Large intestine (tissue), 3 donors: ENCODE data around the gene ST6GAL2. TPM values are rescaled to one million over a fixed set of nuclear protein-coding genes. Genes with fewer than 3 reads are reported as not detected.

Experiments used
- DNase-seq, 2 donors: peaks; one replicate each; pipeline versions ENCODE4 v3.0.0 to v3.0.0-alpha.2; 2013
- H3K27ac ChIP-seq: one replicate; pipeline ENCODE4 v1.5.1; 2013; ENCODE audit warnings: low read length
- H3K27me3 ChIP-seq: 2 replicates; pipeline ENCODE4 v1.6.1; 2013; ENCODE audit warnings: low read length; ENCODE audit not compliant: control insufficient read depth, insufficient read depth
- H3K36me3 ChIP-seq: 2 replicates; pipeline ENCODE4 v1.6.1; 2013; ENCODE audit warnings: low read length; ENCODE audit not compliant: control insufficient read depth, insufficient read depth
- H3K4me1 ChIP-seq: one replicate; pipeline ENCODE4 v1.6.1; 2013; ENCODE audit warnings: low read length; ENCODE audit not compliant: control insufficient read depth, insufficient read depth
- H3K4me3 ChIP-seq: one replicate; pipeline ENCODE4 v1.5.1; 2013; ENCODE audit warnings: low read length
- H3K9me3 ChIP-seq: one replicate; pipeline ENCODE4 v1.6.1; 2013; ENCODE audit warnings: mild to moderate bottlenecking, low read depth, low read length, moderate library complexity; ENCODE audit not compliant: control insufficient read depth
- WGBS: methylation state at CpG from one replicate; pipeline ENCODE4 v1.1.5; 2013; ENCODE audit warnings: low lambda C conversion rate; ENCODE audit not compliant: insufficient coverage; 5-methylcytosine and 5-hydroxymethylcytosine counted together
- polyA plus RNA-seq: library from polyadenylated mRNA; unstranded; fragments of 120-200 nt; gene quantifications from one replicate; pipeline ENCODE4 v1.2.1, GENCODE V29; 2013

The ST6GAL2 gene
- polyA plus RNA-seq, 1 donor = 5.2 TPM

- H3K27ac ChIP-seq = no peak overlapping the region
- DNase-seq = no peak
- no peaks in the 10 kb centered on the region for H3K9me3 ChIP-seq
- WGBS = 100% methylated on average over 1 of the region's 2 CpGs
- H3K36me3 ChIP-seq = no peaks in the 10 kb centered on the region
- H3K27me3 ChIP-seq = no peaks in the 10 kb centered on the region
- no peaks in the 10 kb centered on the region for H3K4me1 ChIP-seq
- no peak overlapping the region for H3K4me3 ChIP-seq
Measured at GRCh38 chr2:106864051-106864450, 21.9 kb downstream of the ST6GAL2 start.

GRCh38 chr2:106863387-106863786 lies 22.6 kb downstream of the ST6GAL2 start:
- Histone ChIP-seq H3K27me3 (no peaks in the 10 kb centered on the region), H3K4me1 (no peaks in the 10 kb centered on the region), H3K36me3 (no peaks in the 10 kb centered on the region), H3K9me3 (peaks cover 2% of the 10 kb centered on the region), H3K27ac (no peak overlapping the region), H3K4me3 (no peak overlapping the region)
- WGBS = 91% methylated on average over 3 of the region's 8 CpGs
- DNase-seq = no peak

DNA sequence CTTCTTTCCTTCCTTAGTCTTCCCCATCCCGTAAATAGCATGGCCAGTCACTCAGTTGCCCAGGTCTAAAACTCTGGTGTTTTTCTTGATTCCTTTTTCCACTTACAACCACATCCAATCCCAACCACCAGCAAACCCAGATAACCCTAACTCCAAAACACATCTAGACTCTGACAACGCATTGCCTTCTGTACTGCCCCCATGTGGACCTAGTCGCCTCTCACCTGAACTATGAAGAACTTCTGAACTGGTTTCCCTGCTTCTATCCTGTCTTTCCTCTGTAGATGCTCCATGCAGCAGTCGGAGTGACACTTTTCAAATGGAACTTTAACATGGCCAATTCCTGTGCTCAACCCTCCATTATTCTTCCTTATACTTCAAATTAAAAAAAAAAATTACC lies 26.5 kb downstream of the ST6GAL2 start:
- WGBS = 84% methylated on average over 2 of the region's 4 CpGs
- H3K36me3 ChIP-seq = no peaks in the 10 kb centered on the region
- no peak overlapping the region for H3K27ac ChIP-seq
- H3K9me3 ChIP-seq = peaks cover 2% of the 10 kb centered on the region
- DNase-seq = no peak
- no peak overlapping the region for H3K4me3 ChIP-seq
- H3K27me3 ChIP-seq = no peaks in the 10 kb centered on the region
- no peaks in the 10 kb centered on the region for H3K4me1 ChIP-seq

GRCh38 chr2:106858810-106859209 lies 27.2 kb downstream of the ST6GAL2 start:
- WGBS = no CpG with 5 or more reads among the region's 2 CpGs
- Histone ChIP-seq H3K4me1 (no peaks in the 10 kb centered on the region), H3K4me3 (no peak overlapping the region), H3K27ac (no peak overlapping the region), H3K36me3 (no peaks in the 10 kb centered on the region), H3K27me3 (no peaks in the 10 kb centered on the region), H3K9me3 (peaks cover 2% of the 10 kb centered on the region)
- no peak for DNase-seq

DNA sequence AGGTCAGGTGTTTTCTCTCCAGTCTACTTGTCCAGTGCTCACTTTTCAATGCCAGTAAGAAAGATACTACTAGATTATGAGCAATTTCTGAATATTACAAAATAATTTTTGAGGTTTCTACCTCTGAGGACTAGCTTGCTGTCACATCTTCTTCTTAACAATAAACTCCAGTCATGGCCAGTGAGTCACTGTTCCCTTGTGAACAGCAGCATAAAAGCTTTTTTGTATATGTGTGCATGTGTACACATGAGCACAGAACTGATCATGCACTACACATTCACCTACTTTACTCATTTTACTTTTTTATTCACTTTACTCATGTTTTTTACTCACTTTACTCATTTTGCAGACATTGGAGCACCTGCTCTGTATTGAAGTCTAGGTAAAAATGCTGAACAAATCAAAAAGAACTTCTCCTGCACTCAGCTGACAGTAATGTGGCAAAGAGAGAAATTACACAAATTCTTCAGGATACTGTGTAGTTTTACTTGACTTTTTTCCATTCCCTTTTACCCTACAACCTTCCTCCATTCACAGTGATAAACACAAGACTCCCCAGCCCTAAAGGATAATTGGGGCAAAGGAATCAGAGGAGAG lies 28.0 kb downstream of the ST6GAL2 start:
- H3K27me3 ChIP-seq = no peaks in the 10 kb centered on the region
- DNase-seq = no peak
- H3K36me3 ChIP-seq = no peaks in the 10 kb centered on the region
- no peak overlapping the region for H3K4me3 ChIP-seq
- H3K4me1 ChIP-seq = no peaks in the 10 kb centered on the region
- H3K27ac ChIP-seq = no peak overlapping the region
- peaks cover 2% of the 10 kb centered on the region for H3K9me3 ChIP-seq

DNA sequence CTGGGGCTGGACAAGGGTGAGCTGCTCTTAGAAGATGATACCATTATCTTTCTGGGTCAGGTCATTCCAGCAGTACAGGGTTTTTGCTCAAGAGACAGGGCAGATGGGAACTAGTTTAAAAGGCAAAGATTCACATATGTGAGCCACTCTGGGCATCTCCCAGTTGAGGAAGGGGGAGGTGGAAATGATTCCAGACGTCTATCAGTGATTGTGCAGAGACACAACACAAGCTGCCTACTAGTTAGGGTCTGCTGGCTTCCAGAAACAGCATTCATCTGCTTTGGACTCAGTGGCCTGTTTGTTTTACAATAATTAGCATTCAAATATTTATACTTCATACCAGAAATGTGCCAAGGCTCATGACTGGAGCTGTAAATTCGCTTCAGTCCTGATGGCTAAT lies 32.3 kb downstream of the ST6GAL2 start:
- Histone ChIP-seq H3K36me3 (no peaks in the 10 kb centered on the region), H3K4me1 (no peaks in the 10 kb centered on the region), H3K4me3 (no peak overlapping the region), H3K9me3 (no peaks in the 10 kb centered on the region), H3K27me3 (no peaks in the 10 kb centered on the region), H3K27ac (no peak overlapping the region)
- WGBS = no CpG with 5 or more reads among the region's 2 CpGs
- no peak for DNase-seq

DNA sequence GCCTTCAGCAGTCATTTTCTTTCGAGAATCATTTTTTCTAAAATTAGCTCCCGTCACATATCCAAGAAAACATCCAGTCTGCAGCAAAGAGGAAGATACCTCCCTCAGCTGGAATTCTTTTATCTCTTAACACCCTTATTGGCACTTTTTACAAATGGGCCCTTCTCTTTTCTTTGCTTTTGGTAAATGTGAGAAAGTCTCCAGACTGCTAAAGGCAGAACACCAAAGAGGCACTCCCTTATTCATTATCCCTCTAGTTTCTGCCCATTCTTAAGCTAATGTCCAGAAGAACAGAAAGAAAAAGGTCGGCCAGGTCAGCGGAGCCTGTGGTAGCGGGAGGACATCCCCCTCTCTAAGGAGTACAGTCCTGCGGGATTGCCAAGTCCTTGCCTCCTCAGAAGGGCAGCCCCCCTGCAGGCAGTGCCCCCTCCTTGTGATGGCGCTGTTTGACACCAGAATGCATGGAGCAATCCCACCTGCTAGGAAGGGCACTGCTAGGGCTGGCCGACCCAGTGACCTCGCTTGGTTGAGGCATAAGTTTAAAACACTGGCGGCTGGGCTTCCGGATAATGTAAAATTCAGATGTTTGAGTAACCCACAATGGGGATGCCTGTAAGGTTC lies 34.0 kb downstream of the ST6GAL2 start:
- H3K4me3 ChIP-seq = no peak overlapping the region
- whole genome bisulfite sequencing = no CpG with 5 or more reads among the region's 11 CpGs
- no peak overlapping the region for H3K27ac ChIP-seq

DNA sequence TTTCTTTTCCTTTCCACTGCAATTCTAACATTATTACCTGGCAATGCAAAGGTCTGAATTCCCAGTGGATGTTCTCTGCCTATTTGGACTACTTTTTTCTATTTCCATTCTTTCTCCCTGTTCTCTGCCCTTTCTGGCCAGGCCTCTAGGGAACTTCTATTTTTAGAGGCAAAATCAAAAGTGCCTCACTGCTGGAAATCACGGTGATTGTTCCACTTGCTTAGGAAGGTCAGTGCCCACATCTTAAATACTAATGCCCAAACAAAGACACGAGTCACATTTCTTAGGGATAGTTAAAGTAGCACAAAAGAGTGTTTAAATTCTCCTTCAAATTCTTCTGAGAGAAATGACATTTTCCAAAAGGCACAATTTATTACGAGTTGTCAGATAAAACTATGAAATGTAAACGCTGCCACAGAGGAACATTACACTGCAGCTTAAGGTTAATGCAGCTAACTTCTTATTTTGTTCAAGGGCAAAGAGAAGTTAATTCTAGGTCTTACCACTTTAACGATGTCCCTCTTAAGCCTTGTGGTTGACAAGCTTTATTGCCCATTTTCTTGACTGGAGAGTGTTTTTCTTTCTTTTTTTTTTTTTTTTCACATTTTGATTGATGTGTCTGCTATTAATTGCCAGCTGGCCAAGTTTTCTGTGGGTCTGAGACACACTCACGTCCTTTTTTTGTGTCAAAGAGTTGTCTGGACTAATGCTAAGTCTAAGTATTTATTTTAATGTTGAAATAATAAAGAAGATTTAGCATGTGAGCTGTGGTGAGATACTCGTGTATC lies 34.7 kb downstream of the ST6GAL2 start:
- Histone ChIP-seq H3K27me3 (no peaks in the 10 kb centered on the region), H3K27ac (no peak overlapping the region), H3K4me1 (no peaks in the 10 kb centered on the region), H3K36me3 (no peaks in the 10 kb centered on the region), H3K9me3 (no peaks in the 10 kb centered on the region), H3K4me3 (no peak overlapping the region)
- WGBS = 14% methylated on average over 1 of the region's 7 CpGs
- no peak for DNase-seq

More for the DNA sequence above, 34.0 kb downstream of the ST6GAL2 start:
- no peaks in the 10 kb centered on the region for H3K36me3 ChIP-seq
- H3K4me1 ChIP-seq = no peaks in the 10 kb centered on the region
- DNase-seq = no peak
- no peaks in the 10 kb centered on the region for H3K9me3 ChIP-seq
- H3K27me3 ChIP-seq = no peaks in the 10 kb centered on the region

DNA sequence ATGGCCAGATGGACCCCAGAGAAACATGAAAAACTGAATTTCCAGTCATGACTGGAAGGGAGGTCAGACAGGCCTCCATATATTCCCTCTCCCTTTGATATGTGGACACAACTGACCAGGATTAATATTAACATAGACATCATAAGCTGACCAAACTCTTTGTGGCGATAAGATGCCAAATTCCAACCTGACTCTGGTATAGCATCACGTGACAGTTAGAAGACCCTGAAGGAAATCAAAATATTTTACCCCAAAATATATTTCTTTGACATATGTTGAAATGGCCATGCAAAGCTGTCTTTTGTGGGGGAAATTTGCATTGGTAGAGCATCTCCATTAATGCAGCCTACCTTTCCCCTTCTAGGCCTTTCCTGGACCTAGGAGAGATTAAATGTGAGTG lies 36.7 kb downstream of the ST6GAL2 start:
- Histone ChIP-seq H3K4me1 (no peaks in the 10 kb centered on the region), H3K36me3 (no peaks in the 10 kb centered on the region), H3K4me3 (no peak overlapping the region), H3K27me3 (no peaks in the 10 kb centered on the region), H3K27ac (no peak overlapping the region), H3K9me3 (no peaks in the 10 kb centered on the region)
- DNase-seq = no peak
- no CpG with 5 or more reads among the region's 2 CpGs for WGBS

DNA sequence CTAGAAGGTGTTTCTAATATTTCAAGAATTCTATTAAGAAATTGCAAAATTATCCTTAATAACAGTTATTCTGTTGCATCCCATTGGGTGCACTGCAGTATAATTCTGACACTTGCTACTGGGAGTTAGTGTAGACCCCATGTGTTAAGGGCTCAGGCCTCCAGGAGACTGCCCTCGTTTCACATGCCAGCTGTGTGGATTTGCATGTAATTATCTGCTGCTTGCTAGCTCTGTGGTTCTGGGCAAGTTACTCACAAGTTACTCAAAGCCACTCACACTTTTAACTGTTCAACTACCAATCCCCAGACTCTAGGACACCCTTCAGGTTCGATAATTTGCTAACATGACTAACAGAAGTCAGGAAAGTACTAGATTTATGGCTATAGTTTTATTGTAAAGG lies 38.6 kb downstream of the ST6GAL2 start:
- Histone ChIP-seq H3K36me3 (no peaks in the 10 kb centered on the region), H3K27ac (no peak overlapping the region), H3K4me3 (no peak overlapping the region), H3K4me1 (no peaks in the 10 kb centered on the region), H3K27me3 (no peaks in the 10 kb centered on the region), H3K9me3 (no peaks in the 10 kb centered on the region)
- no CpG with 5 or more reads among the region's 2 CpGs for WGBS
- no peak for DNase-seq
